Umbilical cord (tissue), 2 donors: ENCODE measurements around the gene SLFN12L. TPM values are rescaled to one million over a fixed set of nuclear protein-coding genes. Genes with fewer than 3 reads are reported as not detected.
"Not testable (repeated sequence)": the region's sequence is repeated elsewhere in the genome, so short reads cannot be mapped to it uniquely, and the experiment has no call there.

Experiments
- DNase-seq: peaks from one replicate; pipeline ENCODE4 v3.0.0-alpha.2; 2015; ENCODE audit warnings: low spot score
- total RNA-seq: library from RNA; depleted of rRNA; stranded (reverse); fragments of >200 nt; gene quantifications from one replicate; pipeline ENCODE4 v1.2.3, GENCODE V29; 2014; ENCODE audit warnings: low replicate concordance; ENCODE audit not compliant: insufficient read depth

Gene SLFN12L
- total RNA-seq, 1 donor from 2014 or later, result 8.4 TPM

GRCh38 chr17:35542990-35543389 is 5.5 kb upstream of the SLFN12L start:
- DNase-seq, result no peak

- no peak for DNase-seq
These were observed 4.0 kb upstream of the SLFN12L start for GRCh38 chr17:35541434-35541833.

GRCh38 chr17:35540589-35541404 is 3.3 kb upstream of the SLFN12L start:
- peak; percentile 5 for DNase-seq

GRCh38 chr17:35539659-35540026 is 2.2 kb upstream of the SLFN12L start:
- DNase-seq, result no peak

- DNase-seq, result no peak
These were observed 760 bp downstream of the SLFN12L start for GRCh38 chr17:35536664-35537171.

GRCh38 chr17:35535406-35535805 is 2.1 kb downstream of the SLFN12L start:
- not testable (repeated sequence) for DNase-seq

GRCh38 chr17:35534576-35535093 is 2.8 kb downstream of the SLFN12L start:
- DNase-seq, result peak; percentile 12

- no peak for DNase-seq
These were observed 6.3 kb downstream of the SLFN12L start for GRCh38 chr17:35531160-35531559.

GRCh38 chr17:35529866-35530265 is 7.6 kb downstream of the SLFN12L start:
- DNase-seq, result no peak

- not testable (repeated sequence) for DNase-seq
These were observed 8.2 kb downstream of the SLFN12L start for GRCh38 chr17:35529326-35529725.

GRCh38 chr17:35523296-35523695 is 14.2 kb downstream of the SLFN12L start:
- DNase-seq, result no peak

- not testable (repeated sequence) for DNase-seq
These were observed 15.7 kb downstream of the SLFN12L start for GRCh38 chr17:35521654-35522256.

GRCh38 chr17:35521150-35521549 is 16.3 kb downstream of the SLFN12L start:
- no peak for DNase-seq

GRCh38 chr17:35519906-35520442 is 17.5 kb downstream of the SLFN12L start:
- DNase-seq, result no peak

- no peak for DNase-seq
These were observed 18.0 kb downstream of the SLFN12L start for GRCh38 chr17:35519439-35519838.

GRCh38 chr17:35518431-35518830 is 19.0 kb downstream of the SLFN12L start:
- not testable (repeated sequence) for DNase-seq

GRCh38 chr17:35515027-35515426 is 22.5 kb downstream of the SLFN12L start:
- DNase-seq, result no peak

GRCh38 chr17:35514564-35514963 is 22.9 kb downstream of the SLFN12L start:
- no peak for DNase-seq

GRCh38 chr17:35510052-35510451 is 27.4 kb downstream of the SLFN12L start:
- DNase-seq, result no peak

GRCh38 chr17:35507714-35508113 is 29.8 kb downstream of the SLFN12L start:
- DNase-seq, result not testable (repeated sequence)

GRCh38 chr17:35499548-35499947 is 37.9 kb downstream of the SLFN12L start:
- DNase-seq, result no peak

- no peak for DNase-seq
These were observed 38.9 kb downstream of the SLFN12L start for GRCh38 chr17:35498448-35499178.
